Mammary epithelial cell (primary cell): Measurements from ENCODE around the gene ULK4.

Source experiments
- CTCF ChIP-seq, 2 donors: IDR thresholded peaks in 1 of 2; conservative IDR thresholded peaks in 1 of 2; 2 replicates each; pipeline ENCODE4 v1.5.1; 2011 to 2012; ENCODE audit warnings: inconsistent platforms in 2 of 2, low read length in 2 of 2, mild to moderate bottlenecking in 2 of 2, control low read depth in 1 of 2, low read depth in 1 of 2; ENCODE audit not compliant: insufficient read depth in 1 of 2; ENCODE audit errors: extremely low read depth in 1 of 2
- EZH2 ChIP-seq: IDR thresholded peaks from 2 replicates; pipeline ENCODE4 v1.6.1; 2012; ENCODE audit warnings: low read length, inconsistent platforms, borderline replicate concordance

DNA sequence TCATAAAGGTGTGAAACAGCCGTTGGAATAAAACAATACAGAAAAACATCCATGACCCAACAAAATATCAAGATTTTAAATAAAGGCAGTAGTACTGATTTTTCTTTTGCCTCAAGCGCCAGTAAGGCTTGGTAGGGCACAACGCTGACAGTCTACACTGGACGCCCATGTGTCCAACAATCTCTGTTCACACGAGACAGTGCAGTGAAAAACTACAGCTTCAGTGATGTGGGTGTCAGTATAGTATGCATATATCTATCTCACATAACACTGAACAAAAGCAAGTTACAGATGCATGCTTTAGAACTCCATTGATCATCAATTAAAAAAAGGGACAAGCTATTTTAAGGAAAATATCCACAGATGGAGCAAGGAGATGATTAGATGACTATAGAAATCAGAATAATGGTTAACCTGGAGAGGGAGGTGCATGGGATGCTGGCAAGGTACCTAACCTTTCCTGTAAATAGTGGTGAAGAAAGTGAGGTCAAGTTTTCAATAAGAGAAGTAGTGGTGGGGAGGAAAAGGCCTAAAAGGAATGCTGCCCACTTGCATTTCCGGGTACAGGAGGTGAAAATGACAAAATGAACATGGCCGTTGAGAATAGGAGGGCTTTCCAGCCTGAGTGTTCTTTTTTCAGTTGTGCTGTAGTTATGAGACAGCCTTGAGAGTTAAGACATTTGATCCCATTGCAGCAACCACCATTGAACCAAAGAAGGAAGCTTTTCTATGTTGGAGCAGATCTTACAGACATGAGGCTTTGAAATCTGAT lies 719.9 kb downstream of the ULK4 start:
- TF ChIP-seq CTCF (conservative IDR thresholded peaks at IDR 0.05 in 1 of 2, IDR thresholded peaks at IDR 0.05 in 1 of 2; ENCODE audit: extremely low read depth in 1 of 2, insufficient read depth in 1 of 2, low read depth in 1 of 2, low read length in 2 of 2) (no peak), EZH2 (no peak)
